Nephron (organoid): ENCODE results near the gene ZC3H12A.

Source experiments
- H3K27ac Mint-ChIP-seq, 3 experiments: 2 replicates each; pipeline ENCODE4 v1.8.0; 2020; ENCODE audit warnings: mixed read lengths in 3 of 3, mild to moderate bottlenecking in 2 of 3, moderate library complexity in 1 of 3
- H3K27me3 Mint-ChIP-seq: 2 replicates; pipeline ENCODE4 v1.8.0; 2021; ENCODE audit warnings: low read depth, mild to moderate bottlenecking, moderate library complexity, mixed read lengths
- H3K36me3 Mint-ChIP-seq: 2 replicates; pipeline ENCODE4 v1.8.0; 2020; ENCODE audit warnings: low read depth, mixed read lengths
- H3K4me1 Mint-ChIP-seq: 2 replicates; pipeline ENCODE4 v1.8.0; 2020; ENCODE audit warnings: mixed read lengths
- H3K4me3 Mint-ChIP-seq, 3 experiments: 2 replicates each; pipeline ENCODE4 v1.8.0; 2020; ENCODE audit warnings: mild to moderate bottlenecking in 3 of 3, mixed read lengths in 3 of 3, moderate library complexity in 2 of 3
- H3K9me3 Mint-ChIP-seq: 2 replicates; pipeline ENCODE4 v1.8.0; 2020; ENCODE audit warnings: mixed read lengths
- TF ChIP-seq, protein P1 (sequence below), 3 experiments: fragments of 200-600 bp; sonication (generic); IDR thresholded peaks; one replicate each; pipeline ENCODE4 v1.5.0; 2021; ENCODE audit warnings: antibody characterized with exemption in 3 of 3; ENCODE audit not compliant: unreplicated experiment in 3 of 3

ZC3H12A gene

DNA sequence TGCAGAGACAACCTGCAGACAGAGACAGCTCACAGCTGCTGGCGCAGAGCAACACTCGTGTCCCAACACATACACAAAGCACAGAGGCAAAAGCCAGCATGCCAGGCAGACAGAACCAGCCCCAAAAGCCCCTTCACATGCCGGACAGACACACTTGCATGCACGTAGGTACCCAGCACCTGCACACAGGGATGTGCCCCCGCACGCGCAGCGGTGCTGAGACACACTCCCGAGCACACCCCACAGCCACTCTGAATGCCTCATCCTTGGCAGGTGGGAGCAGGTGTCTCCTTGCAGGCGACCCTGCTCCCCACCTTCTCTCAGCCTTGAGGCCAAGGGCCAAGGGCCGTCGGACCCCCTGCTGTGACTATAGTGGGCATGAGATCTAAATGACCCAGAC is 41.2 kb upstream of the ZC3H12A start:
- H3K9me3 Mint-ChIP-seq, result no peaks in the 10 kb centered on the region
- H3K36me3 Mint-ChIP-seq, result no peaks in the 10 kb centered on the region
- H3K4me3 Mint-ChIP-seq, result no peak overlapping the region
- H3K27ac Mint-ChIP-seq, result no peak overlapping the region
- no peaks in the 10 kb centered on the region for H3K4me1 Mint-ChIP-seq
- peaks cover 69% of the 10 kb centered on the region for H3K27me3 Mint-ChIP-seq
- TF ChIP-seq, protein P1, sequence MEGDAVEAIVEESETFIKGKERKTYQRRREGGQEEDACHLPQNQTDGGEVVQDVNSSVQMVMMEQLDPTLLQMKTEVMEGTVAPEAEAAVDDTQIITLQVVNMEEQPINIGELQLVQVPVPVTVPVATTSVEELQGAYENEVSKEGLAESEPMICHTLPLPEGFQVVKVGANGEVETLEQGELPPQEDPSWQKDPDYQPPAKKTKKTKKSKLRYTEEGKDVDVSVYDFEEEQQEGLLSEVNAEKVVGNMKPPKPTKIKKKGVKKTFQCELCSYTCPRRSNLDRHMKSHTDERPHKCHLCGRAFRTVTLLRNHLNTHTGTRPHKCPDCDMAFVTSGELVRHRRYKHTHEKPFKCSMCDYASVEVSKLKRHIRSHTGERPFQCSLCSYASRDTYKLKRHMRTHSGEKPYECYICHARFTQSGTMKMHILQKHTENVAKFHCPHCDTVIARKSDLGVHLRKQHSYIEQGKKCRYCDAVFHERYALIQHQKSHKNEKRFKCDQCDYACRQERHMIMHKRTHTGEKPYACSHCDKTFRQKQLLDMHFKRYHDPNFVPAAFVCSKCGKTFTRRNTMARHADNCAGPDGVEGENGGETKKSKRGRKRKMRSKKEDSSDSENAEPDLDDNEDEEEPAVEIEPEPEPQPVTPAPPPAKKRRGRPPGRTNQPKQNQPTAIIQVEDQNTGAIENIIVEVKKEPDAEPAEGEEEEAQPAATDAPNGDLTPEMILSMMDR (IDR thresholded peaks at IDR 0.05; ENCODE audit: unreplicated experiment in 3 of 3), result no peak

DNA sequence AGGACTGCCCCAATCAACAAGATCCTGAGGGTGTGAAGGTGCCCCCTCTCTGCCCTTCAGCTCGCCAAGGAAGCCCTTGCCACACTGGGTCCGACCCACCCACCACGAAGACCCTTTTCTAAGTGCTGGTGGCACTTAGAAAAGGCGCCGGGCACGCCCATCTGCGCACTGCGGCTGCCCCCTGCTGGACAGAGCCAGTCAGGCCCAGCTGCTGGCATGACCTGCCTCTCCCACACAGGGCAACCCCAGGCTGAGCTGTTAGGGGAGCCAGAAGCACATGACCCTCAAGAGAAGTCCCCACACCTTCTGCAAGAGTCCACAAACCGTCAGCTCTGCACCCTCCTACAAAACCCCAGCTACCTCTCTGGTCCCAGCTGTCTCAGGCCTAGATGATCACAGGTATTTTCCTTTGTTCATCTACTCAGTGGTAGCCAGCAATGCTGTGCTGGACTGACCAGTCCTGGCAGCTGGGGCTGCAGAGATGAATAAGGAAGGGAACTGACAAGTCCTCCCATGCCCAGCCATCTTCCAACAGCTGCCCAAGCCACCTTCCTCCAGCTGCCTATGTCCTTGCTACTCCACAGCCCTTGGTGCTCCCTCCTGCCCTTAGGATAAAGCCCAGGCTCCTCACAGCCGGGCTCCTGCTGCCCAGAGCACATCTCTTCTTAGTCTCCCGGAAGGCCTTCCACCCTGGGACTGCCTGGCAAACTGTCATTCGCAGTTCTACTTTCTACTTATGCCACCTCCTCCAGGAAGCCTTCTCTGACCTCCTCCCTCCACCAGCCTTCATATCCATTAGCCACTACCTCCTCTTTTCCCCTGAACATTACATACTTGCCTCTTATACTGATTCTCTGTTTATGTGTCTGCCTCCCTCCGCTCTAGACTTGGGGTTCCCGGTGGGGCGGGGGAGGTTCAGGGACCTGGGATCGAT is 39.8 kb upstream of the ZC3H12A start:
- H3K4me1 Mint-ChIP-seq, result no peaks in the 10 kb centered on the region

DNA sequence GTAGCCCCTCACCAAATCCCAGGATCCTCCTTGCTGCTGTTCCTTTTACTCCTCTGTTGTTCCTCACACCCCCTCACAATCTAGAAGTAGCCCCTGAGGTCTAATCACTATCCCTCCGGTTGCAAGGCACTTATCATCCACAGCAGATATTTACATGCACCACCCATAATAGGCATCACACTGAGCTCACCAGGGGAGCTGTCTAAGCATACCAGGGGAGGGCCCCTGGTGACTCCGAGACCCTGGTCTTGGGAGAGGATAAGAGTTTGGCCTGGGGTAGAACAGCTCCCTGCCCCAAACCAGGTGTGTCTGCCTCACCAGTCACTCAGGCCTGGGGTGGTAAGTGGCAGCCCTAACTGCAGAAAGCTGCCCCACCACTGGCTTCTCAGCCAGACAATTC is 37.3 kb upstream of the ZC3H12A start:
- Mint-ChIP-seq H3K27me3 (peaks cover 49% of the 10 kb centered on the region), H3K4me1 (no peaks in the 10 kb centered on the region)

More for the DNA sequence above, 39.8 kb upstream of the ZC3H12A start:
- H3K27ac Mint-ChIP-seq, result no peak overlapping the region
- TF ChIP-seq, protein P1 (IDR thresholded peaks at IDR 0.05; ENCODE audit: unreplicated experiment in 3 of 3), result peak; percentile 87 to 95 (median 92)
- H3K27me3 Mint-ChIP-seq, result peaks cover 62% of the 10 kb centered on the region
- H3K9me3 Mint-ChIP-seq, result no peaks in the 10 kb centered on the region
- no peaks in the 10 kb centered on the region for H3K36me3 Mint-ChIP-seq
- no peak overlapping the region for H3K4me3 Mint-ChIP-seq

DNA sequence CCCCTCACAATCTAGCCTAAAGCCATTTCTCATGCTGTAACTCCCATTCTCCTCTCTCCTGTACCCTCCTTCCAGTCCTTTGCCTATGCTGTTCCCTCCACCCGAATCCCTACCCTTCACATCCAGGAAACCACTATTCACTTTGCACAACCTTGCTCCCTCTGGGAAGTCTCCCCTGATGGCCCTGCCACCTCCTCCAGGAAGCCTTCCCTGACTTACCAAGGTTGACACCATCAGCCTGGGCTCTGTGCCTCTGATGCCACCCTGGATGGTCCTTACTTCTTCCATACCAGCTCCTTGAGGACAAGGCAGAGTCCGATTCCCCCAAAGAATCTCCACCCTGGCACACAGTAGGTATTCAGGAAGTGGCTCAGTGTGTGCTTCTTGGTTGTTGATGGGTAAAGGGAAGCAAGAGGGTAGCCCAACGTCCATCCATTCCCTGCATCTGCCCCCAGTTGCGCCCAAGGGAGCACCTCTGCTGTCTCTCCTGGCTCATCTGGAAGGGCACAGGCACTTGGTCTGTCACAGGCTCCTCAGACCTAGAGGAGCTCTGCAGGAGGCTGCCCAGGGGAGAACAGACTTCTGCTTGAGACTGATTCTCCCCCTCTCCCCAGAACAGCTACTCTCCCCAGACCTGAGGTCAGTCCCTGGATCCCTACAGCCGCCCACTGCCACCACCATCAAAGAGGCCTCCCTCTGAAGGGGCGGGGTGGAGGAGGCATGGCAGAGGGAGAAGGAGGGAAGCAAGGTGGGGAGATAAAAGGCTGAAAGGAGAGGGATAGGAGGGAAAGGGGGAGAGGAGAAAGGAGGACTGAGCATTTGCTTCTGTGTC is 36.1 kb upstream of the ZC3H12A start:
- H3K27me3 Mint-ChIP-seq, result peaks cover 61% of the 10 kb centered on the region
- H3K27ac Mint-ChIP-seq, result no peak overlapping the region
- no peaks in the 10 kb centered on the region for H3K4me1 Mint-ChIP-seq
- TF ChIP-seq, protein P1 (IDR thresholded peaks at IDR 0.05; ENCODE audit: unreplicated experiment in 3 of 3), result no peak
- H3K4me3 Mint-ChIP-seq, result no peak overlapping the region
- no peaks in the 10 kb centered on the region for H3K36me3 Mint-ChIP-seq
- H3K9me3 Mint-ChIP-seq, result no peaks in the 10 kb centered on the region

More for the DNA sequence above, 37.3 kb upstream of the ZC3H12A start:
- H3K36me3 Mint-ChIP-seq, result no peaks in the 10 kb centered on the region
- TF ChIP-seq, protein P1 (IDR thresholded peaks at IDR 0.05; ENCODE audit: unreplicated experiment in 3 of 3), result no peak
- no peak overlapping the region for H3K4me3 Mint-ChIP-seq
- no peaks in the 10 kb centered on the region for H3K9me3 Mint-ChIP-seq
- H3K27ac Mint-ChIP-seq, result no peak overlapping the region

DNA sequence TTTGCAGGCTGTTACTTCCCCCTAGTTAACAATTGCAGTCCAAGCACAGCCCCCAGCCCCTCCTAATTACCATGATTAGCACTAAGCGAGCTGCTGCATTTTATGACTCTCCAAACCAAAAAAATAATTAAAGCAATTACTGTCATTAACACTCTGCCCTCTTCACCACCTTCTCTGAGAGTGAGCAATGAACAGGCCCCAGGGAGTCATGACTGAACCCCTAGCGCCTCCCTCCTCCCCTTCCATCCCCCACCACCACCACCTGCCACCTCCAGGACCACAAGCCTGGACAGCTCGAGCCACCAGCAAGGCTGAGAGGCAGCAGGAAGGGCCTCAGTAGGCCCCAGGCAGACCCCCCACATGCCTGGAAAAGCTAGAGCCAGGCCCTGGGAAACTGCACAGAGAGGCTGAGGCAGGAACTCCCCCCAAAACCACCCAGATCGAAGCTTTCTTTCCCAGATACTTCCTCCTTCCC is 35.5 kb upstream of the ZC3H12A start:
- no peaks in the 10 kb centered on the region for H3K4me1 Mint-ChIP-seq
- H3K27me3 Mint-ChIP-seq, result peaks cover 67% of the 10 kb centered on the region
- H3K9me3 Mint-ChIP-seq, result no peaks in the 10 kb centered on the region
- H3K4me3 Mint-ChIP-seq, result no peak overlapping the region
- H3K36me3 Mint-ChIP-seq, result no peaks in the 10 kb centered on the region
- TF ChIP-seq, protein P1 (IDR thresholded peaks at IDR 0.05; ENCODE audit: unreplicated experiment in 3 of 3), result no peak
- H3K27ac Mint-ChIP-seq, result no peak overlapping the region
